K562 (cell line): Measurements from ENCODE around the gene MIDN. TPM values are rescaled to one million over a fixed set of nuclear protein-coding genes. Genes with fewer than 3 reads are reported as not detected.

ENCODE experiments used
- ATAC-seq: fragments of 200-7000 bp; cut with Tn5 transposase; 3 replicates; pipeline ENCODE4 v1.9.1; 2020; ENCODE audit warnings: moderate library complexity
- BruUV-seq: library from RNA; stranded (reverse); fragments of 400-500 nt; replicated peaks from 2 replicates; lab custom pipeline; 2021; lab: Mats Ljungman, UMichigan
- CTCF ChIA-PET: fragments of 300-600 bp; formaldehyde crosslinking; extraction: SDS; loops from one replicate; lab custom pipeline; 2021; ENCODE audit warnings: low intra/inter-chr PET ratio; lab: Yijun Ruan, JAX
- POLR2A ChIA-PET: fragments of 300-600, 350-650 bp; sonication (Branson Sonifier 250); formaldehyde crosslinking; extraction: SDS; loops from one replicate; lab custom pipeline; 2021; ENCODE audit warnings: antibody characterized with exemption, inconsistent platforms; lab: Yijun Ruan, JAX
- DNase-seq, 4 experiments: peaks; one replicate each; pipeline versions ENCODE4 v3.0.0 to v3.0.0-alpha.2; 2011 to 2018; ENCODE audit warnings: low spot score in 3 of 4, mixed read lengths in 3 of 4; ENCODE audit errors: extremely low read depth in 1 of 4
- FAIRE-seq: peaks from 2 replicates; lab custom pipeline; 2011; peaks lifted over from hg19 to GRCh38; lab: Jason Lieb, UNC
- H2AFZ ChIP-seq: 2 replicates; pipeline ENCODE4 v1.6.0; 2011; ENCODE audit warnings: low read depth, low read length, control low read depth, inconsistent platforms
- H3K27ac ChIP-seq: fragments of 200-600 bp; 3 replicates; pipeline ENCODE4 v1.8.0; 2011; ENCODE audit warnings: low read depth, mild to moderate bottlenecking, control low read depth, inconsistent platforms, low read length, moderate library complexity, mixed read lengths; ENCODE audit errors: extremely low read depth
- H3K27me3 ChIP-seq, 2 experiments: fragments of 300-600 bp in 1 of 2; 2 replicates in 1 of 2; 3 replicates in 1 of 2; pipeline versions ENCODE4 v1.6.0 to v1.8.0; 2011; ENCODE audit warnings: inconsistent platforms in 2 of 2, low read length in 2 of 2, mild to moderate bottlenecking in 1 of 2, mixed read lengths in 1 of 2, moderate library complexity in 1 of 2; ENCODE audit not compliant: control insufficient read depth in 2 of 2, insufficient read depth in 2 of 2
- H3K36me3 ChIP-seq: fragments of 300-600 bp; 3 replicates; pipeline ENCODE4 v1.8.0; 2011; ENCODE audit warnings: mild to moderate bottlenecking, low read length, inconsistent platforms; ENCODE audit not compliant: control insufficient read depth, insufficient read depth
- H3K4me1 ChIP-seq, 2 experiments: fragments of 200-600 bp in 1 of 2; replicated peaks in 1 of 2; 2 replicates in 1 of 2; 3 replicates in 1 of 2; pipeline versions ENCODE4 v1.5.1 to v1.8.0; 2011; ENCODE audit warnings: inconsistent platforms in 2 of 2, low read length in 2 of 2, mild to moderate bottlenecking in 1 of 2, mixed read lengths in 1 of 2, moderate library complexity in 1 of 2; ENCODE audit not compliant: control insufficient read depth in 2 of 2, insufficient read depth in 2 of 2
- H3K4me2 ChIP-seq: 2 replicates; pipeline ENCODE4 v1.6.1; 2011; ENCODE audit warnings: low read length, control low read depth, inconsistent platforms, mixed read lengths; ENCODE audit not compliant: insufficient read depth
- H3K4me3 ChIP-seq: fragments of 200-600 bp; sonication (generic), shearing (Covaris generic); 2 replicates; pipeline ENCODE4 v1.5.1; 2016; ENCODE audit warnings: control low read depth, inconsistent platforms
- H3K79me2 ChIP-seq: fragments of 200-600 bp; 3 replicates; pipeline ENCODE4 v1.8.0; 2011; ENCODE audit warnings: low read length, inconsistent platforms; ENCODE audit not compliant: control insufficient read depth, insufficient read depth
- H3K9ac ChIP-seq, 2 experiments: 2 replicates each; pipeline versions ENCODE4 v1.6.0 to v1.6.1; 2011; ENCODE audit warnings: low read depth in 2 of 2, low read length in 2 of 2, control low read depth in 1 of 2, inconsistent platforms in 1 of 2, mild to moderate bottlenecking in 1 of 2, mixed read lengths in 1 of 2; ENCODE audit not compliant: insufficient read depth in 1 of 2
- H3K9me1 ChIP-seq: one replicate; pipeline ENCODE4 v1.6.0; 2011; ENCODE audit warnings: inconsistent platforms, mild to moderate bottlenecking, low read length, moderate library complexity; ENCODE audit not compliant: control insufficient read depth, insufficient read depth
- H3K9me3 ChIP-seq: replicated peaks from 2 replicates; pipeline ENCODE4 v1.5.1; 2011; ENCODE audit warnings: low read depth, low read length, inconsistent platforms; ENCODE audit not compliant: control insufficient read depth, insufficient read depth
- H4K20me1 ChIP-seq: replicated peaks from 2 replicates; pipeline ENCODE4 v1.6.1; 2011; ENCODE audit warnings: low read length, inconsistent platforms, mixed read lengths; ENCODE audit not compliant: control insufficient read depth, insufficient read depth
- L3MBTL2 ChIP-seq: fragments of 450-650 bp; IDR thresholded peaks from 2 replicates; pipeline ENCODE4 v1.6.1; 2016; ENCODE audit warnings: mild to moderate bottlenecking, moderate library complexity
- POLR2G ChIP-seq: fragments of 200-400 bp; formaldehyde crosslinking; IDR thresholded peaks from 2 replicates; pipeline ENCODE4 v1.6.1; 2017; ENCODE audit warnings: low read depth, mild to moderate bottlenecking, antibody characterized with exemption, low read length, moderate library complexity
- RBFOX2 ChIP-seq: fragments of 200-400 bp; formaldehyde crosslinking; IDR thresholded peaks from 2 replicates; pipeline ENCODE4 v1.6.1; 2017; ENCODE audit warnings: low read depth, mild to moderate bottlenecking, low read length, moderate library complexity
- WGBS: fragments of 100-300 bp; shearing (Covaris generic); methylation state at CpG from one replicate; pipeline ENCODE4 v1.1.6; 2016; ENCODE audit warnings: low coverage, mixed read lengths; ENCODE audit not compliant: insufficient coverage; ENCODE audit errors: missing lambda C conversion rate; 5-methylcytosine and 5-hydroxymethylcytosine counted together
- in situ Hi-C: fragments of 300-500 bp; cut with MboI; formaldehyde crosslinking; loops from 4 replicates; pipeline ENCODE4 v1.15.0; 2018; ENCODE audit warnings: inconsistent platforms, mixed read lengths
- intact Hi-C: fragments of 100-400 bp; cut with micrococcal nuclease; formaldehyde crosslinking; loops from 2 replicates; pipeline ENCODE4 v1.14.2; 2022
- polyA plus RNA-seq, 8 experiments: library from polyadenylated mRNA; depleted of rRNA in 4 of 8; stranded (reverse) in 5 of 8; unstranded in 3 of 8; fragments of >200 nt; fragmentation: Nextera tagmentation in 2 of 8; fragmentation: Illumina TruSeq in 1 of 8; extraction: Ambion mirVana in 2 of 8; extraction: Trizol in 1 of 8; gene quantifications; 2 replicates each; pipeline versions ENCODE4 v1.2.1 to v1.2.3, GENCODE V29; 2011 to 2014; ENCODE audit warnings: inconsistent platforms in 1 of 8, missing spikeins in 1 of 8
- total RNA-seq, 7 experiments: library from RNA; depleted of rRNA in 6 of 7; stranded (reverse); fragments of >200 nt in 6 of 7; fragmentation: Illumina TruSeq in 2 of 7; extraction: Trizol in 2 of 7; gene quantifications; 2 replicates each; pipeline versions ENCODE4 v1.2.1 to v1.2.3, GENCODE V29; 2011 to 2021; ENCODE audit warnings: low replicate concordance in 1 of 7
- TF ChIP-seq, protein P1 (sequence below): fragments of 450-650 bp; IDR thresholded peaks from 2 replicates; pipeline ENCODE4 v1.6.1; 2016; ENCODE audit warnings: borderline replicate concordance
- TF ChIP-seq, protein P2 (sequence below): fragments of 450-650 bp; formaldehyde crosslinking; IDR thresholded peaks from 2 replicates; pipeline ENCODE4 v1.4.0; 2022; ENCODE audit warnings: mild to moderate bottlenecking, moderate library complexity
- TF ChIP-seq, protein P3 (sequence below): fragments of 200-800 bp; sonication (Bioruptor generic); IDR thresholded peaks from 2 replicates; pipeline ENCODE4 v1.6.1; 2017; ENCODE audit warnings: missing genetic modification characterization, missing compliant biosample characterization

MIDN gene
- total and polyA plus RNA-seq, 9 of the 15 experiments (the other 6 are each of a cell fraction or from before 2014, with no cell fraction given), result 0.17 to 120 (median 10.1) TPM

DNA sequence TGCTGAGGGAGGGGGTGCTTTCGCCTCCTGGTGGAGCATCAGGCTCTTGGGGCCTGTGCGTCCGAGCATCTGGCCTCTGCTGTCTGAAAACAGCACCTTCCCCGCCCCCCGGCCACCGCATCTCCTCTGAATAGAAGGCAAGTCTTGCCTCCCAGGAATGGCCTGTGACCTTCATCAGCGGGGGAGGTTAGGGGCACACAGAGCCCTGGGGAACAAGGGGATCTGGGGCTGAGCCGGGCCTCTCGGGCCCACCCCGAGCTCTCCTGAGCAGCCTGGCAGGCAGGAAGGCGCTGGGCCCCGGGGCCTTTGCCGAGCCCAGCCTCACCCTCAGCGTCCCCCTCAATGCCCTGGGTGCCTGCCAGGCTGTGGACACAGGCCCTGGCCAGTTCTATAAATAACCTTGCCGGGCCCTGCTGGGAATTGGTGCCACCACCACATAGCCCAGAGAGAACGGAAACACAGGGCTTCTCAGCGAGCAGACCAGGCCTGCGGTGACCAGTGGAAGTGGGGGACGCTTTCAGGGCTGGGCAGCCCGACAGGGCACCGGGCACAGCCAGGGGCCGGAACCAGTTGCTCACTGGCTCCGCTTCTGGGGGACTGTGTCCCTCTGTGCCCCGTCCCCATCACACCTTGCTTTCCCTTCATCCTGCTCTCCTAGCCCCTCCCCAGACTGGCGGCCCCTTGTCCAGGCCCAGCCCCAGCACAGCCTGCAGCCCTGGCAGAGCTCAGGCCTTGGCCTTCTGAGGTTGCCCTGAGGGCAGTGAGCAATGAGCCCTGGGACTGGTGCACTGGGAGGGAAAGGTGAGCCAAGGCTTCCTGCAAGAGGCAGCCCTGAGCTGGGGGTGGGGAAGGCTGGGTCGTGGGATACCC is 33.3 kb upstream of the MIDN start:
- peaks cover 73% of the 10 kb centered on the region; the same call in 2 of the 3 replicates for H3K36me3 ChIP-seq
- no peaks in the 10 kb centered on the region for H3K27me3 ChIP-seq
- H3K27ac ChIP-seq, result no peak overlapping the region
- no peak for DNase-seq
- BruUV-seq, result no TSS peak
- peaks cover 18% of the 10 kb centered on the region for H3K9me1 ChIP-seq
- in situ Hi-C loops, result no loop called here
- peak; percentile 33 for TF ChIP-seq RBFOX2
- TF ChIP-seq POLR2G, result peak; percentile 57
- TF ChIP-seq, protein P1, sequence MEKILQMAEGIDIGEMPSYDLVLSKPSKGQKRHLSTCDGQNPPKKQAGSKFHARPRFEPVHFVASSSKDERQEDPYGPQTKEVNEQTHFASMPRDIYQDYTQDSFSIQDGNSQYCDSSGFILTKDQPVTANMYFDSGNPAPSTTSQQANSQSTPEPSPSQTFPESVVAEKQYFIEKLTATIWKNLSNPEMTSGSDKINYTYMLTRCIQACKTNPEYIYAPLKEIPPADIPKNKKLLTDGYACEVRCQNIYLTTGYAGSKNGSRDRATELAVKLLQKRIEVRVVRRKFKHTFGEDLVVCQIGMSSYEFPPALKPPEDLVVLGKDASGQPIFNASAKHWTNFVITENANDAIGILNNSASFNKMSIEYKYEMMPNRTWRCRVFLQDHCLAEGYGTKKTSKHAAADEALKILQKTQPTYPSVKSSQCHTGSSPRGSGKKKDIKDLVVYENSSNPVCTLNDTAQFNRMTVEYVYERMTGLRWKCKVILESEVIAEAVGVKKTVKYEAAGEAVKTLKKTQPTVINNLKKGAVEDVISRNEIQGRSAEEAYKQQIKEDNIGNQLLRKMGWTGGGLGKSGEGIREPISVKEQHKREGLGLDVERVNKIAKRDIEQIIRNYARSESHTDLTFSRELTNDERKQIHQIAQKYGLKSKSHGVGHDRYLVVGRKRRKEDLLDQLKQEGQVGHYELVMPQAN, result no peak
- TF ChIP-seq, protein P2, sequence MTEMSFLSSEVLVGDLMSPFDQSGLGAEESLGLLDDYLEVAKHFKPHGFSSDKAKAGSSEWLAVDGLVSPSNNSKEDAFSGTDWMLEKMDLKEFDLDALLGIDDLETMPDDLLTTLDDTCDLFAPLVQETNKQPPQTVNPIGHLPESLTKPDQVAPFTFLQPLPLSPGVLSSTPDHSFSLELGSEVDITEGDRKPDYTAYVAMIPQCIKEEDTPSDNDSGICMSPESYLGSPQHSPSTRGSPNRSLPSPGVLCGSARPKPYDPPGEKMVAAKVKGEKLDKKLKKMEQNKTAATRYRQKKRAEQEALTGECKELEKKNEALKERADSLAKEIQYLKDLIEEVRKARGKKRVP (CRISPR knock-in tag), result no peak
- TF ChIP-seq, protein P3, sequence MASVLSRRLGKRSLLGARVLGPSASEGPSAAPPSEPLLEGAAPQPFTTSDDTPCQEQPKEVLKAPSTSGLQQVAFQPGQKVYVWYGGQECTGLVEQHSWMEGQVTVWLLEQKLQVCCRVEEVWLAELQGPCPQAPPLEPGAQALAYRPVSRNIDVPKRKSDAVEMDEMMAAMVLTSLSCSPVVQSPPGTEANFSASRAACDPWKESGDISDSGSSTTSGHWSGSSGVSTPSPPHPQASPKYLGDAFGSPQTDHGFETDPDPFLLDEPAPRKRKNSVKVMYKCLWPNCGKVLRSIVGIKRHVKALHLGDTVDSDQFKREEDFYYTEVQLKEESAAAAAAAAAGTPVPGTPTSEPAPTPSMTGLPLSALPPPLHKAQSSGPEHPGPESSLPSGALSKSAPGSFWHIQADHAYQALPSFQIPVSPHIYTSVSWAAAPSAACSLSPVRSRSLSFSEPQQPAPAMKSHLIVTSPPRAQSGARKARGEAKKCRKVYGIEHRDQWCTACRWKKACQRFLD (CRISPR knock-in tag), result no peak
- TF ChIP-seq L3MBTL2, result no peak
- H3K4me1 ChIP-seq, result peaks cover 16 to 75% of the 10 kb centered on the region in 2 experiments; a peak in 4 of 5 replicates
- H3K9ac ChIP-seq, result peak overlapping the region in 1 of 2 experiments; percentile 11; a peak in 2 of 4 replicates
- WGBS, result 90% methylated on average over 25 of the region's 26 CpGs
- H3K79me2 ChIP-seq, result peaks cover 92% of the 10 kb centered on the region
- intact Hi-C loops, result no loop called here
- H4K20me1 ChIP-seq, result peaks cover 62% of the 10 kb centered on the region
- no peaks in the 10 kb centered on the region for H3K9me3 ChIP-seq
- CTCF ChIA-PET, result interaction anchor here (0.6 kb wide), 1 partner anchor 73 kb away, joined by 4 read pairs; no protein-coding TSS in a partner anchor
- H3K4me2 ChIP-seq, result no peak overlapping the region
- H2AFZ ChIP-seq, result no peak overlapping the region
- FAIRE-seq, result no peak
- POLR2A ChIA-PET, result interaction anchor here (0.5 to 0.8 kb wide), 6 partner anchors 29 to 213 kb away, joined by 3 to 5 read pairs (median 3); partner anchors contain the start of gene GPX4
- ATAC-seq, result no peak
- no peak overlapping the region for H3K4me3 ChIP-seq
